Muscle of arm (tissue), 12 donors: ENCODE measurements around the gene NEDD9. TPM values are rescaled to one million over a fixed set of nuclear protein-coding genes. Genes with fewer than 3 reads are reported as not detected.

Experiments used
- DNase-seq: peaks from one replicate; pipeline ENCODE4 v3.0.0-alpha.2; 2013
- polyA plus RNA-seq, 12 donors: library from polyadenylated mRNA; unstranded; fragments of 120-200 nt; gene quantifications; one replicate each; pipeline ENCODE4 v1.2.1, GENCODE V29; 2013; ENCODE audit not compliant: insufficient read length in 12 of 12

NEDD9 gene
- polyA plus RNA-seq, 12 donors, result 8.6 to 46.0 (median 12.2) TPM; not detected in 1

DNA sequence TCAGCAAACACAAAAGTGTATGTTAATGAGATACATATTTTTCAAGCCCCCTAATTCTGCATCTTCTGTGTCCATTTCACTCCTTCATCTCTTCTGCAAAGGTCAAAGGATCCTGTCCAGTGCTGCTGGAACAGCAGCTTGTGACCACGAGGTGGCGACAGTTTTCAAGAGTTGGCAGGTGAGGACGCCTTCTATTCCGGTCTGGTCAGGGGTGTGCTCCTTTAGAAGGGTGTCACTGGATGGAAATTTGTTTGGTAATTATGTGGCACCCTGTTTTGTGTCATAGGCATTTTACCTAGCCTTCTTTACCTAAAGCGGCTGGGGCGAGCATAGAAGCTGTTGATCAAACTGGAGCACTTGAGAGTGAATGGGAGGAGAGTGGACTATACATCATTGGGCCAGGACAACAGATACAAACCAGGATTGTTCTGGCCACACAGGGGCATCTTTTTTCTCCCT, 88.0 kb downstream of the NEDD9 start:
- DNase-seq, result peak; percentile 73

DNA sequence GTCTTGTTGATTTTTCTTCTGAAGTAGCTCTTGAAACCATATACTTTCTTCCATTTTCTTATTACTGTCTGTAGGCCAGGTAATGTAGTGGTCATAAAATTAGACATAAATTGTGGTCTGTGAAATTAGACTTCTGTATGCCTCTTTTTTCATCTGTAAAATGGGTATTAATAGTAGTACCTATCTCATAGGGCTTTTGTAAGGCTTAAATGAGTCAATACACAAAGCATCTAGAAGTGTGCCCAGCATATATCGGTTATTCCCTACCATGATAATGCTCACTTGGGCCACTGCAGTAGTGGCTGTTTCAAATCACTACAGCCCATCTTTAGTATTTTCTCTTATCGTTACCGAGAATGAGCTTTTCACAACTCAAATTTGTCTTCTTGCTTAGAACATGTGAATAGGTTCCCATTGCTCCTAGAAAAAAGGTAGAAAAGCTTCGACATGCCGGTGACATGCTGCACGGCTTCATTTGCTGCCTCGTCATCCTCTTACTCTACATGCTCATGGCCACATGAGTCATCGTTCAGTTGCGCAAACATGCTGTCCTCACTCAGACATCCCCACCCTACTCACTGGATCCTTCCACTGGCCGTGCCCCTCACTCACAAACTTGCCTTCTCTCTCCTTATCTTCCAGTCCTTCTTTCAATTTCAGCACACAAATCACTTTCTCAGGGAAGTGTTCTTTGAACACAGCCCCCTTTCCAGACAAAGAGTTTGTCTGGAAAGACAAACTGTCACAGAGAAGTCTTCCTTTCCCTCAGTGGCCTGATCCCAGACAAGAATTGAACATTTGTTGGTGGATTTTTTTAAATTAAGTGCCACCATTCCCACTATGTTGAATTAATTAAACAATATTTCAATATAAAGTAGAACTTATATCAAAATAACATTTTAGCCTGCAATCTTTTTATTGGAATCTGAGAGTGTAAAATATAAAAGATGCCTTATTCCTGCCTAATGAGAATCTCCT, 88.8 kb downstream of the NEDD9 start:
- no peak for DNase-seq

DNA sequence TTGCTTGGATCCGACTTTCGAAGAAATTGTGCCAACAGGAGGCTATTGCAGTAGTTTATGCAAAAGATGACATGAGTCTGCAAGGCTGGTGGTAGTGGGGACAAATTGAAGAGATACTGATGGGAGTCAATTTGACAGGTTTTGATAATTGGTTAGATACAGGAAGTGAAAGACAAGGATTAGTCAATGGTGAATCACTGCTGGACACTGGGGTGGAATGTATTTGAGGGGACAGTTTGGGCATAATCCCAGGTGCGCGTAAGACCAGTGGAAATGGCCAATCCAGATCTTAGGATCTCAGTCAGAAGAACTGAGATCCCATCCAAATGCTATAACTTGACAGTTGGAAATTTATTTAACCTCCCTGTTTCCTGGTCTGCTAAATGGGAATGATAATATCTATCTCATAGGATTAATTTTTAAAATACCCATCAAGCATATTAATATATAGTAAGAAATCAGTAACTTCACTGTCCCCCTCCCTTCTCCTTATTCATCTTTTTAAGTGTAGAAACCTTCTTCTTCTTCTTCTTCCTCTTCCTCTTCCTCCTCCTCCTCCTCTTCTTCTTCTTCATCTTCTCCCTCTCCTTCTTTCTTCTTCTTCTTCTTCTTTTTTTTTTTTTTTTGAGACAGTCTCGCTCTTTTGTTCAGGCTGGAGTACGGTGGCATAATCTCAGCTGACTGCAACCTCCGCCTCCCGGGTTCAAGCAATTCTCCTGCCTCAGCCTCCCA, 90.0 kb downstream of the NEDD9 start:
- no peak for DNase-seq

DNA sequence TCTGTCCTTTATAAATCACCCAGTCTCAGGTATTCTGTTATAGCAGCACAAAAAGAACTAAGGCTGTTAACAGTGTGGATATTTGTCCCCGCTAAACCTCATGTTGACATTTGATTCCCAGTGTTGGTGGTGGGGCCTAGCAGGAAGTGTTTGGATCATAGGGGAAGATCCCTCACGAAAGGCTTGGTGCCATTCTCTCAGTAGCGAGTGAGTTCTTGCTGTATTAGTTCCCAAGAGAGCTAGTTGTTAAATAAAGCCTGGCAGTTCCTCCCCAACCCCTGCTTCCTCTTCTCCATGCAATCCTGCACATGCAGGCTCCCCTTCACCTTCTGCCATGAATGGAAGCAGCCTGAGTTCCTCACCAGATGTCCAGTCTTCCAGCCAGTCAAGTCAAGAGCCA, 91.2 kb downstream of the NEDD9 start:
- DNase-seq, result no peak

DNA sequence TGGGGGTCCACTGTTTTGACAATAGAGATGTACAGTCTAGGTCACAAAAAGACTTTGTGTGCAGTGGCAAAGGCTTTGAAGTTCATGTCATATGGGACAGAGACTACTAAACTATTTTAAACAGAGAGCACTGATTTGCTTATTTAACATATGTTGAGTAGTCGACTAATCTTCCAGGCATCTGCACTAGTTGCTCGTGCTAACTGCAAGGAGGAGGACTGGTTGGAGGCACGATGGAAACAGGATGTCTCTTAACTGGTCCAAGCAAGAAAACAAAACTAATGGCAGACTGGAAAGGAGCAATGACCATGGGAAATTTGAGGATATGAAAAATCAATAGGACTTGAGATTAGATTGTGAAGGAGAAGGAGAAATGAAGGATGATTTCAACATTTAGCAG, 92.4 kb downstream of the NEDD9 start:
- no peak for DNase-seq

DNA sequence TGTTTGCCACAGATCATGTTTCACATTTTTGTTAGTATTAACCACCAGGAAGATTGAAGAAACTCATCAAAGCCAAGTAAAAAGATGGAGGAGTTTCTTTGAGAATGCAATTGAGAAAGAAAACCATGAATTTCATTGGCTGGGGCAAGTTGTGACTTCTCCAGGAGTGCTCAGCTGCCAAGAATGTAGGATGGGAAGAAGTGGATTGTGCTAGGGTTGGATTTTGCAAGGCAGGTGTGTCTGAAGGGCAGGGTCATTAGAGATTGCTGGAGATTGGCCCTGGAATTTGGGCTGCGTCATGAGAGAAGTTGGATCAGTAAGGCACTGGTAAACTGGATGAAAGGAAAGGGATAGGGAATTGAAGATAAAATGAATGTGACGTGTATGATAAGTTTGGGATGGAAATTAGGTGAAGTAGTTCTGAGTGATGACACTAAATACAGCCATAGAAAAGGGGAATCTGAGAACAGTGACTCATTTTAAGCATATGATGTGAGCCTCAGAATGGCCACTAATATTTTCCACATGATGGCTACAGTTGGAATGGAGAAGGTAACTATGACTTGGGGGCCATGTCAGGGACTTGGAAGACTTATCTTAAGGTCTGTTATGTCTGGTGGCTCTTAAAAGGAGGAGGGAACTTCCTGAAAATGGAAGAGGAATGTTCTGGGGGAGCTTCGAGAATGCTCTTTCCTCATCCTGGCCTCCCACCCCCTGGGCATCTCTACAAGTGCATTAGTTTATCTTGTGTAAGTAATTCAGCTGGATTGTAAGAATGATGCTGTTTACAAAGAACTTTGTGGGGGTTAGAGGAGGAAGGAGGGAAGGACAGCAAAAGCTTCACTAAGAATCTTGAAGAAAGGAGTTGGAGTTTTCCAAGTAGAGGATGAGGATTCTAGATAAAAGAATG, 93.2 kb downstream of the NEDD9 start:
- DNase-seq, result no peak

DNA sequence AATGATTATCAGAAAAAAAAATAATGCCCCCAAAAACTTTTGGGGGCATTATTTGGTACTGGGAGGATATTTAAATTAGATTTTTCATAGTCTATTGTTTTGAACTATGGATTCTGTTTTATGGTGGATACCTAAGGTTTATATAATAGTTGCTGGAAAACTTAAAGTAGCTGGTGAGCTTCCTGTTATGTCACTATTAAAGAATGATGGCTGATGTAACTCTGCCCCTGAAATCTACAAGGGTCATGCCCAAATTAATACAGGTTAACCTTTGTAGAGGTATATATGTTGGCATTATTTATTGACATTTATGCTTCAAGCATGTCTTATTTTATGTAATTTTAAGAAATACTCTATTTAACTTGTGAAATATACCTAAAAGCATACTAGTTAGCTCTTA, 95.7 kb downstream of the NEDD9 start:
- no peak for DNase-seq

Other genes with a start within 250 kb of the NEDD9 start
- gene ELOVL2, start 188.4 kb downstream of the NEDD9 start, polyA plus RNA-seq, result 1 to 10 TPM in 11 of 12 donors, not detected in 1; 1.7 to 3.2 (median 2.6) TPM
- 10 to 100 TPM in 10 of 12 donors, 1 to 10 TPM in 1, not detected in 1; 9.7 to 15.0 (median 11.5) TPM for gene SMIM13, start 138.8 kb downstream of the NEDD9 start, polyA plus RNA-seq
- gene ERVFRD-1, start 120.9 kb downstream of the NEDD9 start, polyA plus RNA-seq, result under 1 TPM in 10 of 12 donors, not detected in 2; 0.06 to 0.49 (median 0.16) TPM